Measurements from ENCODE around the gene SLC6A19. TPM values are rescaled to one million over a fixed set of nuclear protein-coding genes. Genes with fewer than 3 reads are reported as not detected.

The SLC6A19 gene
- total RNA-seq, 4 donors from 2014 or later = not detected

DNA sequence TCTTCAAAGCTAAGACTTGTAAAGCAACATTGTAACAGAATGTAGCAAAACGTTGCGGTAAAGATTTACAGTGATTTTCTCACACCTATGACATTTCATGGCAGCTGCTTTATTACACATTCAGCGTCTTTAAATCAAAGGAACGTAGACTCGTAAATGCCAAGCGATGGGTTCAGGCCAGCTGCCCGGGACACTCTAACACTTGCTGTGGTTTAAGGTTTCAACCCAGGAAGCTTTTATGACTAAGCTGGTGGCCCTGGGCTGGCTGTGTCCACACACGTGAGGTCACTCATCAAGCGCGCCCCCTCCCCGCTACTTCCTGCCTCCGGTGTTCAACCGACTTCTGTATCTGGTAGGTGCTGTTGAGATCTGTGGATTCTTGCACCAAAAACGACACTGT, 26.3 kb downstream of the SLC6A19 start:
- no peak for TF ChIP-seq CTCF (IDR thresholded peaks at IDR 0.05; ENCODE audit: low read depth)

- TF ChIP-seq CTCF (IDR thresholded peaks at IDR 0.05; ENCODE audit: low read depth) = no peak
These were observed 26.7 kb downstream of the SLC6A19 start for GRCh38 chr5:1228120-1228519.

- TF ChIP-seq CTCF (IDR thresholded peaks at IDR 0.05; ENCODE audit: low read depth) = no peak
These were observed 28.4 kb downstream of the SLC6A19 start for GRCh38 chr5:1229822-1230221.

- no peak for TF ChIP-seq CTCF (IDR thresholded peaks at IDR 0.05; ENCODE audit: low read depth)
These were observed 29.2 kb downstream of the SLC6A19 start for GRCh38 chr5:1230551-1230950.

DNA sequence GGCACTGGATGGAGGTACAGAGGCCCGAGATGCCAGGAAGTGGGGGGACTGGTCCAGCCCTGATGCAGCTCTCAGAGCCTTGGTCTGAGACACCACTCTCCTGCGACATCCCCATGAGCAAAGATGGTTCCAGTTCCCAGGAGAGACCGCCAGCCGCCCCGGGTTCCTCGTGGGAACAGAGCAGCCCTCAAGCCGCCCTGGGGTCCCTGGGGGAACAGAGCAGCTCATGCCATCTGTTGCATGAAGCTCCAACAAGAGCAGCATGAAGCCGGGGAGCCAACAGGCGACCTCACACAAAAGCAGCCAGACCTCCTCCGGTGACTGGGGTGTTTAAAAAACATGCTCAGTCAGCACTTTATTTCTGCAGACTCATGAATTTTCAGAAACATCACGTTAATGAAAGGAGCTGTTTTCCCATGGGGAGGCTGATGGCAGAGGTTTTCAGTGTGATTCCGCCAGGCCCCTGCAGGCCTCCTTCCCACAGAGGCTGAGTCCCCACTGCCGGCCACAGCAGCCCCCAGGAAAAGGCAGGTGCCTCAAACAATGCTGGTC, 30.0 kb downstream of the SLC6A19 start:
- TF ChIP-seq CTCF (IDR thresholded peaks at IDR 0.05; ENCODE audit: low read depth) = no peak

DNA sequence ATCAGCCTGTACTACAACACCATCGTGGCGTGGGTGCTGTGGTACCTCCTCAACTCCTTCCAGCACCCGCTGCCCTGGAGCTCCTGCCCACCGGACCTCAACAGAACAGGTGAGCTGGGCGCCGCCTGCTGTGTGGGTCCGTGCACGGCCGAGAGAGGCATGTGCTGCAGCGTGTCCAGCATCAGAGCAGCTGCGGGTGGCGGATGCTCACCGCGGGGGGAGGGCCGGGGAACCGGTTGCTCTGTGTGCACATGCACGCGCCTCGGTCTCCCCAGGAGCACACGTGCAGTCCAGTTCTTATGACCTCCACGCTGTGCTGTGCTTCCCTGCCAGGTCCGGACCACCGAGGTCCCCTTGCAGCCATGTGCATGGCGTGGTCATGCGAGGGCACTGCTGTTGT, 31.4 kb downstream of the SLC6A19 start:
- no peak for TF ChIP-seq CTCF (IDR thresholded peaks at IDR 0.05; ENCODE audit: low read depth)

DNA sequence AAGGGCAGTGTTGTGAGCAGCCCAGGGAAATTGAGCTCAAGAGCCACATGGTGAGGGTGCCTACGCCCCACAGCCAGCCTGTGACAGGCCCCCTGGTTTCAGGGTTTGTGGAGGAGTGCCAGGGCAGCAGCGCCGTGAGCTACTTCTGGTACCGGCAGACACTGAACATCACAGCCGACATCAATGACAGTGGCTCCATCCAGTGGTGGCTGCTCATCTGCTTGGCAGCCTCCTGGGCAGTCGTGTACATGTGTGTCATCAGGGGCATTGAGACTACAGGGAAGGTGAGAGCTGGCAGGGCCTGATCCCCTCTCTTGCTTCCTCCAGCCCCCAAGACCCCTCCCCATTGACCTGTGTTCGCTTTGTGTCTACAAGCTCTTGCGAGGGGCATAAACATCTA, 34.0 kb downstream of the SLC6A19 start:
- TF ChIP-seq CTCF (IDR thresholded peaks at IDR 0.05; ENCODE audit: low read depth) = no peak
